ENCODE measurements around the gene ATP11B.
A peak's percentile ranks its signal among the peaks of the same experiment; 100 is the strongest.
"Not testable (repeated sequence)": the region's sequence is repeated elsewhere in the genome, so short reads cannot be mapped to it uniquely, and the experiment has no call there.

The ATP11B gene

DNA sequence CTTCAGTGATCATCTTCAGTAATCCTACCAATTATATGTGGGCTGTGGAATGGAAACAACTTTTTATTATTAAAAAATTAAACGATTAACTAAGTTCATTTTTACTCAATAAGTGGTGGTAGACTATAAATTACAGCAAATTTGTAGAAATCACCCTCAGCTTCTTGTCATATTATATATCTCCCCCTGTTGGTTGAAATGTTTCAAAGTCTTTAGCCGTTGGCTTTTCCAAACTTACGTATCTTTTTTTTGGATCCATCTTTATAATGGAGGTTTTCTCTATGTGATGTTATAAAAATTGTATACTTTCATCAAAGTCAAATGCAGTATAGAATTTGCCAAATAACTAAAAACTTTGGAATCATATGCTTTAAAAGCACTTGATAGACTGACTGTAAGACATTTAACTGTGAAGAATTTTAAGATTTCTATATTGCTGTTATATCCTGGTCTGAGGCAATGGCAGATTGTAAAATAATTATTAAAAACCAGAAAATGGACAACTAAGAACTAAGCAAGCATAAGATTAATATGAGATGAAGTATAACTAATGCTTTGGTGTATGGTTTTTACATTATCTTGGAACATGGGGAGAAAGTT is 44.7 kb downstream of the ATP11B start:
- DNase-seq: peak; percentile 22

DNA sequence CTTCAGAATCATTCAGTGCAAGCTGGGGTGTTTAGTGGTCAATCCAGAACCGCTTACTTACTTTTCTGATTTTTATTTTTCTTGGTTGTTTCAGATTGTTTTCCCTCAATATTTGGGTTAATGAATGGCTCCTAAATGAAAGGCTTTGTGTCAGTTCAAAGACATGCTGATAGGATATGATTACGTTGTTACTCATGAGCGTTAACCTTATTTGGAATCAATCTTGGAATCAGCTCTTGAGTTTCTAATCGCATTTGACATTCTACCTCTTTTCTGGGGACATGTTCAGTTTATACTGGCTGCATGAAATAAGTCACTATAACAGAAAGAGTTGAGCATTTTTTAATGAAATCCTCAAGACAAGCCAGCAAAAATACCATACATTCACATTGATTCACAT is 50.2 kb downstream of the ATP11B start:
- DNase-seq: peak; percentile 24

DNA sequence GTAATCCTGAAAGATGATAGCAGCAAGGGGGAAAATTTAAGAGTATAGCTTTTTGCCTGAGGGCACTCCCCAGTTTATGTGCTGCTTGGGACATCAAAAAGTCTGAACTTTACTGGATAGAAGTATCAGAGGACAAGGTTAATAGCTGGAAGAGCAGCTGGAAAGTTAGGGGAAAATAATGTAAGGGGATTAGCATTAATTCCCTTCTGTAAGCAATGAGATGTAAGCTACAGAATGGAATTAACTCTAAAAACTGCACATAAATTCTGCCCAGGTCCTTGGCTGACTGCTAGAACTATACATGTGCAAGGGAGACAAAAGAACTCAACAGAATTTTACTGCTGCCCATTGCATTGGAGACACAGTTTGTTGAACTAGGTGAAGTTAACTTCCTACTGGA is 55.6 kb downstream of the ATP11B start:
- DNase-seq: no peak

DNA sequence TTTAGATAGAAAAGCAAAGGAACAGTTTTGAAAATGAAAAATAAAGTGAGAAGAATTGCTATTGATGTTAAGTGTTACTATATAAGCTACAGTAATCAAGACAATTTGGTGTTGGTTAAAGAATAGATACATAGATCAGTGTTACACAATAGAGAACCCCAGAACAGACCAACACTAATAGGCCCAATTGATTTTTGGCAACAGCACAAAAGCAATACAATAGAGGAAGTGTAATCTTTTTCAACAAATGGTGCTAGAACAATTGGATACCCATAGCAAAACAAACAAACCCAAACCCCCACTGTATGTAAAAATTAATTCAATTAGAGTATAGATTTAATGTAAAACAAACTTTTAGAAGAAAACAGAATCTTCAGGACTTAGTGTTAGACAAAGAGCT is 61.8 kb downstream of the ATP11B start:
- no peak for DNase-seq

DNA sequence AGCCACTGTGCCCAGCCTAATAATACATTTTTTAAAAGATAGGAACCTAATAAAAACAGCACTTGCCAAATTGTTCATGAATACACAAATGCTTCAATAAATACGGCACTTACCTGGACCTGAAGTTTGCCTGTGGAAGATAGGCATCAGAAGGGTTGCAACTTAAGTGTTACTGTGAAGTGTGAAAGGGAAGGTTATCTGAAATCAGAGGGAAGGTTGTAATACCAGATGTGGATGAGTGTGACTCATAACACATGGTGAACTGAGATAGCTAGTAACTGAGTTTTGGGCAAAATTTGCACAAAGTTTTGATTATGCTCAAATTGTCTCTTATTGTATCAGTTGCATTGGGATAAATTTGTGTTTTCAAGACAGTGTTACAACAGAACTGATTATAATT is 68.0 kb downstream of the ATP11B start:
- no peak for DNase-seq

DNA sequence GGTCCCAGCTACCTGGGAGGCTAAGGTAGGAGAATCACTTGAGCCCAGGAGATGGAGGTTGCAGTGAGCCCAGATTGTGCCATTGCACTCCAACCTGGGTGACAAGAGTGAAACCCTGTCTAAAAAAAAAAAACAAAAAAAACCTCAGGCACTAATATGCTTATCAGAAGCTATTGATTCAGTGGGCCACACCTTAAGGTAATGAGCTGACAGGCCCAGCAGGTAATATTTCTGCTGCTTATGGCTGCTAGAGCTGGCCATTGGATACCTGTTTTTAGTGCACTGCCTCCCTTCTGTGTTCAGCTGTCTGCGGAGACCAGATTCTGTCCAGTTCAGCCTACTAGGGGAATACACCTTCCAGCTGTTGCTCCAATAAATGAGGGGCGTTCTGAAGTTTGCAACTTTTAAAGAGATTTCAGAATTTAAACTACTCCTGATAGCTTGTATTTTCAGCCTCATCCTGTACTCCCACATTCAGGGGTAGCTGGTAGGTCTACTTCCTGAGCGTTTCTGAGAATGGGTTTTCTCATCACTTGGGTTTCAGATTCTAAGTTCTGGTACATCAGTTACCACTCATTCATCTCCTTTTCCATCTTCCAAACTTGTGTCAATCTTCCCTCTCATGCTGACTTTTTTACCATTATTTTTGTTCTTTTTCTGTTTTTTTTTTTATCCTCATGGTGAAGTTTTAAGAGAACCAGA is 69.0 kb downstream of the ATP11B start:
- no peak for DNase-seq

DNA sequence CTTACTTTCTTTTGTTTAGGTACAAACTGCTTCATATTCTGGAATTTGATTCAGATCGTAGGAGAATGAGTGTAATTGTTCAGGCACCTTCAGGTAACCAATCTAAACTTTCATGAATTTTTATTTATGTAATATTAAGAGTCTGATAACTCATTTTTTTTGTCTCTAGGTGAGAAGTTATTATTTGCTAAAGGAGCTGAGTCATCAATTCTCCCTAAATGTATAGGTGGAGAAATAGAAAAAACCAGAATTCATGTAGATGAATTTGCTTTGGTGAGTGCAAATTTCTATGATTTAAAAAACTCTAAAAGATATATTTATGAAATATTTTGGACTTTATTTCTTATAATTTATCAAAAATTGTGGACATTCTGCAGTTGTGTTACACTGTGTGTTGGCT is 75.8 kb downstream of the ATP11B start:
- DNase-seq: no peak

DNA sequence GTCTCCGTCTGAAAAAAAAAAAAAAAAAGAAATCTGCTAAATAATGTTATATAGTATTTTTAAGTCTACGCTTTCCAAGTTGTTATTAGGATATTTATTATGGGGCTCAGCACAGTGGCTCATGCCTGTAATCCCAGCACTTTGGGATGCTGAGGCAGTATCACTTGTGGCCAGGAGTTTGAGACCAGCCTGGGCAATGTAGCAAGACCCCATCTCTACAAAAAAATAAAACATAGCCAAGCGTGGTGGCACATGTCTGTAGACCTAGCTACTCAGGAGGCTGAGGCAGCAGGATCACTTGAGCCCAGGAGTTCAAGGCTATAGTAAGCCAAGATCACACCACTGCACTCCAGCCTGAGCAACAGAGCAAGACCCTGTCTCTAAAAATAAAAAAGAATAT is 77.6 kb downstream of the ATP11B start:
- not testable (repeated sequence) for DNase-seq

DNA sequence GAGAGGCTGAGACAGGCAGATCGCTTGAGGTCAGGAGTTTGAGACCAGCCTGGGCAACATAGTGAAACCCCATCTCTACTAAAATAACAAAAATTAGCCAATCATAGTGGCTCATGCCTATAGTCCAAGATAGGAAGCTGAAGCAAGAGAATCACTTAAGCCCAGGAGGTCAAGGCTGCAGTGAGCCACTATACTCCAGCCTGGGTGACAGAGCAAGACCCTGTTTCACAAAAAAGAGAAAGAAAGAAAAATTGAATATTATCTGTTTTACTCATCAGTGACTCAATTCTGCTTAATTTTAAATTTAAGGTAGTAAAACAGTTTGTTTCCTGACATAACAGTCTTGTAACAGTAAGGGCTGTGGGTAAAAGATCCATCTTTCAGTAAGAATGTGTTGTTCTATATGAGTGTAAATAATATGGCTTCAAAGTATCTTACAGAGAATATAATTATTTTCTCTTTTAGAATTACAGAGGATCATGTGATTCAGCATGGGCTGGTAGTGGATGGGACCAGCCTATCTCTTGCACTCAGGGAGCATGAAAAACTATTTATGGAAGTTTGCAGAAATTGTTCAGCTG is 85.8 kb downstream of the ATP11B start:
- no peak for DNase-seq

DNA sequence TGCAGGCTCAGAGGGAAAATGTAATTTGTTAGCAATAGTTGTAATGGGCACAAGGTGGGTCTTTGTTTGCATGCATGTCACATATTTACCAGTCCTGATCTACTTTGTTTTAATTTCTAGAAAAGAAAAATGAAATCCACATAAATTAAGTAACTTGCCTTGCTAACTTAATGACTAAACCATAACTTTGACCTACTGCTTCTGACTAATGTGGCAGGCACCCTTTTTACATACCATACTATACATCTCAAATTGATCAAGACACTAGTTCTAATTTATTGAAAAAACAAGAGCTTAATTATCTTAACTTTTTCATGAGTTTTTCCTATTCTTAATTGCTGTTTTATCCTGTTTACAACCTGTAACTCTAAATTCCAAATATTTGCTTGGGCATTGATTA is 93.2 kb downstream of the ATP11B start:
- DNase-seq: peak; percentile 22

DNA sequence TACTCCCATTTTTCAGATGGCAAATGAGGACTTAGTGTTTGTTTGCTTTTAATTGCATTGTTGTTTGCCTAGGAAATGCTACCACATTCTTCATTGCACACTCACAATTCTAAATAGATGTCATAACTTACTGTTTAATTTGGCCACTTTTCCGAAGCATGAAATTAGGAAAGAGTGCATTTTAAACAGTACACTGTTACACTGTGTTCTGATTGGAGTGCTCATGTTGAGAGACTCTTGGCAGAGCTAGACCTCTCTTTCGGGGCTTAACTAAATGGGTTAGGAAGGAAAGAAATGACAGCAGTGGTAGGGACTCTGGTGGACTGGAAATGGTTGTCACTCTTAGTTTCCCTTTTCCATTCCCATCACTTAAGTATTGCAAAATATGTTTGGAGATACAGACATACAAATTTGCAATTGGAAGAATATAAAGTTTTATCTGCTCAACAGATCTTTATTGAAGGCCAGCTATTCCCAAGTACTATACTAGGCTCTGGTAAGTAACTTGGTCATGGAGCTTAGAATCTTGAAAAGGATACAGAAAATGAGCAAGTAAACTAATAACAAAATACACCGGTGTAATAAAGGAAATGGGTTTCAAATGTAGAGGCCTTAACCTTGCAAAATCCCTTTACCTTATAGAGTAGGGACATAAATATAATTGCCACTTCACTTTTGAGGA is 96.8 kb downstream of the ATP11B start:
- DNase-seq: no peak

DNA sequence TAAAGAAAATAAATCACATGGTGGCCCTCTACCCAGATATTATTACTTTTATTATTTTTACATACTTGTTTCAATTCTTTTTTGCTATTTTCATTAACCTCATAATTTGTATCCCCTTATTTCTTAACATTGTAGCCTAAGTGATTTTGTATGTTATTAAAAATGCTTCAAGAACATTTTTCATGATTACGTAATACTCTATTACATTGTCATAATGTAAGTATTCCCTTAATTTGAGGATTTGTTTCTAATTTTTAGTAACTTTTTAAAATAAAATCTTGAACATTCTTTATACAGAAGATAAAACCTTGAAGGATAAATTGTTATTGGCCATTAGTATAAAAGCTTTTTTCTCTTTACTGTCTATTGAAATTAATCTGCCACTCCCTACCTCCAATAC is 98.1 kb downstream of the ATP11B start:
- DNase-seq: no peak

DNA sequence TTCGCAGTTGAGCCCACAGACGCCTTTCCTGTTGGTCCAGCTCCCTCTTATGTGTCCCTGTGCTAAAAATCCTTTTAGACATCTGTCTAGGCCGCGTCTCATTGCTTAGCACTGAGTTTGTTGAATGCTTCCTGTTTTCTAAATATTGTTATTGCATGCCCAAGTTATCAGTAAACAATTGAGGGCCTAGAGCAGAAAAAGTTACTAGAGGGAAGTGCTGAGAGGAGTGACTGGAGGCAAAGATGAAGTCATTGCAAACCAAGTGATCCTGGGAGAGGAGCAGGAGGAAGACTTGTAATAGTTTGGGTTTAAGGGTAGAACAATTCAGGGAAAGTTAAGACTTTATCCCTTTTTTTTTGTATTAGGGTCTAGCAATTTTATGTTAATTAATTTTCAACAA is 98.9 kb downstream of the ATP11B start:
- no peak for DNase-seq

DNA sequence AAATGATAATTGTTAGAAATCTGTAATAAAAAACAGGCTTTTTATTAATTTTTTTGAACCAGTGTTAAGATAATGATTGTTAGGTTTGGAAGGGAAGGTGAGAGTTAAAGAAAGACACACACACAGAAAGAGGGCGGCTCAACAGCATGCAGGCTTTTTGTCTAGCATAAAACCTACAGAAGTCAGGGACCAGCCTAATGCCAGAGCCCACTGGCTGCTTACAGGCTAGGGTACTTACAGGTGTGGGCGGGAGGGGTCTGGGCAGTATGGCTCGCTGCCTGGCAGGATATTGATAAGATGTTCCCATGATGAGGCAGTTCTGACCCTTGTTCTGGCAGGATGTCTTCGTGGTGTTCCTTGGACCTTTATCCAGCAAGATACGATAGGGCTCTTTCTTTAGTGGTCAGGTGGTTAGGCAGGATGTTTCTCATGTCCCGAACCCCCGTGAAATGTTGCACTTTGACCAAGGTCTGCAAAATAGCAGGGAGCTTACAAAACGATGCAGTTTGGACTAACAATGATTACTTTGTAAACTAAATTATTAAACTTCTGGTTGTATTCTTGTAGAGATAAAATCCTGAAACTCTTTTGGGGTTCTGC is 102.3 kb downstream of the ATP11B start:
- no peak for DNase-seq

DNA sequence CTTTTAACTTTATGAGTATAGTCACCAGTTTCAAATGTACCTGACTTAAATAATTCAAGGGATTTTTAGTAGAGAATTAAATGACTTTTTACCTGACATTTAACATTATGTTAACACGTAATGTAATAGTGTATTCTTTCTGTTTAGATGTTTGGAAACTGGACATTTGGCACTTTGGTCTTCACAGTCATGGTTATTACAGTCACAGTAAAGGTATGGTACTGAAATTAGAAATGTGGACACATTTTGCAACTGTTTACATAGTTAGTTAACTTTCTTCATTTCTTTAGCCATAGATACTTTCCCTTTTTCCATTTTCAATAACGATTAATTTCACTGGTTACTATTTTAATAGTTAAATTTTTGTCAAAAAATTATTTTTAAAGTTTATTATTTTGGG is 103.2 kb downstream of the ATP11B start:
- DNase-seq: no peak

DNA sequence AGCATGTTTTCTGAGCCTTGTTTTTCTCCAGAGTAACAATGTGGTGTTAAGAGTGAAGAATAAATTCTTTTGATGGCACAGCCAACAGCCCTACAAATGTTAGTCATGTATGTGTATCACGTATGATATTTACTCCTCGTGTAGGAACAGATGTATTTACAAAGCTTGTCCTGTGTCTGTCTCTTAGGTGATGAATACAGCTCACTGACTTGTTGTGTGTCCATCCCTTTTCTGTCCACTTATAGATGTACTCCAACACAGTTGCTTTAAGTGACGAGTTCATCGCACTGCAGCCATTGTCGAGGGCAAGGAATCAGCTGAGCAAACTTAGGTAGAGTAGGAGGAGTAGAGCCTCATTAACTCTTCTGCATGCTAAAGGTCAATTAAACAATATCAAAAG is 108.9 kb downstream of the ATP11B start:
- no peak for DNase-seq

DNA sequence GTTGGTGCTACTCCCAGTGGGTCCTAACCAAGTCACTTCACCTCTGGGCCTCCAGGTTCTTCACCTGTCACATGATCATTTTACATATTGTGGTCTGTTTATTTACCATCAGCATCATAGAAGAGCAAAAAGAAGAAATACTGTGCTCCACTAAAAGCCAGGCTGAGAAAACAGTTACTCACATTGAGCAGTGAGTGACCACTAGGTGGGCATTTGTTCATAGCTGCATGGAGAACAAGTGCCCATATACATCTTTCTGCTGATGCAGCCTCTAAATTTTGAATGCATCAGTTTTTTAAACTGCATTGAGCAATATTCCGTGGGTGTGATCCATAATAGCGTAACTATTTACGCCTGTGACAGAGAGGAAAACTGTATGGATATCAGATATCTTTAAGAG is 110.9 kb downstream of the ATP11B start:
- no peak for DNase-seq

DNA sequence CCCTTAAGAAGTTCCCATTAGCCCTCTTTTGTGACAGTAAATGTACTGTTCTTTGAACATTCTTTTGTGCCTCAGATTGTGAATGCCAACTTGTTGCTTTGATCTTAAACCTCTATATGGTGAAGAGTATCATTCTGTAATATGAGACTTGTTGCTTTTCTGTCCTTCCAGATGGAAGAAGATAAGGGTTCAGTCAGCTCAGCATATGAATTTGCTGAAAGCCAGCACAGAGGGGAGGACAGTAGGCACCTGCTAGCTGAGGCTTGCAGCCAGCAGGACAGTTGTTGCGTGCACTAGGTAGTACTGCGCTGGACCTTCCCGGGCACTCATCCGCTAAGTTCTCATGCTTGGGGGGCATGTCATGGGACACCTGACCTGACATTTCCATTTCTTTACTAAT is 112.3 kb downstream of the ATP11B start:
- no peak for DNase-seq

DNA sequence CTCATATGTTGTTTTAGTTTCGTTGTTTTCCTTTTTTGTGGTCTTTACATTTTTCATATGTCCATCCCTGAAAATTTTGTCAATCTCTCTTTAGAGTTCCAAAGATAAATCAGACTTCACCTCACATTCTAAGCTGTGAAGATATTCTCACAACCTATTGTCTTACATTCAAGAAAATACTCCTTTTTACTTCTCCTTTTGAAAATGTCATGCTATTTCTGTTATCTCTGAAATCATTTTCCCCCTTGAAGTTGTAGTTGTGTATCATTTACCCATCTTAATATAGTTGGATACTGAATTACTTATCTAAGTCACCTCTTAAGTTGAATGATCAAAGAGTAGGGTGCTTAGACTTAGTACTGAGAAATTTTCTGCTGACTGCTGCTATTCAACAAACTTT is 112.7 kb downstream of the ATP11B start:
- DNase-seq: no peak

DNA sequence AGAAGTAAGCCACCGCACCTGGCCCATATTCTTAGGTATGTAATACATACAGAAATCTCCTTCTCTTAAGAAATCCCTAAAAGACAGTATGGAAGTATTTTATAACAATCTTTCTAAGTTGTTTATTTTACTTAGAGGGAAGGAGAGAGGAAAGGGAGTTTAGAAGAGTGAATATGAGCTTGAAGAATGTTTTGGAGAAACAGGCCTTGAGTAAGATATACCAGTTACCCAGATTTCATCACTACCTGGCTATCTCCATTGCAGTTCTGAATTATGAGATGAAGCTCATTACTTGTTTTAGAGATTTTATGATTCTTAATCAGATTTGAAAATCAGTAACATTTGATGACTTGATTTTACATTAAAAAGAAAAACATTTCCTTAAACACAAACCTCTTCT is 115.2 kb downstream of the ATP11B start:
- DNase-seq: no peak

DNA sequence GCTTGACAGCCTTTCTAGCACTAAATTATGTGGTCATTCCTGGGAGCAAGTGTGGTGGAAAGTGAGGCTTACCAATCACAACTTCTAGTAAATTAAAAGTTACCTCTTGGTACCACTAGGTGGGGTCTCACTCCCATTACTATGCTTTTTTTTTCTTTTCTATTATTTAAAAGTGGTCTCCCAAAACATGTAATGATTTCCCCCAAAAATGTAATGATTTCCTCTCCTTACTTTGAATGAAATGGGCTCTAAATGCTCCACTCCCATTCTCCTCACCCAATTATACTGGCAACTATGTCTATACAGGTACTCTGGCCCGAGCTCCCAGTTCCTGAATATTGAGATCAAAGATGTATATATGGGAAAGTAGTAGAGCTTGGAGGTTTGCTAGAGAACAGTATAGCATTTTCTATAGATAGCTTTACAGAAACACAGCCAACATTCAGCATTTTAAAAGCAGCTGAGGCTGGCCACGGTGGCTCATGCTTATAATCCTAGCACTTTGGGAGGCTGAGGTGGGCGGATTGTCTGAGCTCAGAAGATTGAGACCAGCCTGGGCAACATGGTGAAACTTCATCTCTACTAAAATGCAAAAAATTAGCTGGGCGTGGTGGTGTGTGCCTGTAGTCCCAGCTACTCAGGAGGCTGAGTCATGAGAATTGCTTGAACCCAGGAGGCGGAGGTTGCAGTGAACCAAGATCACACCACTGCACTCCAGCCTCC is 116.2 kb downstream of the ATP11B start:
- no peak for DNase-seq

DNA sequence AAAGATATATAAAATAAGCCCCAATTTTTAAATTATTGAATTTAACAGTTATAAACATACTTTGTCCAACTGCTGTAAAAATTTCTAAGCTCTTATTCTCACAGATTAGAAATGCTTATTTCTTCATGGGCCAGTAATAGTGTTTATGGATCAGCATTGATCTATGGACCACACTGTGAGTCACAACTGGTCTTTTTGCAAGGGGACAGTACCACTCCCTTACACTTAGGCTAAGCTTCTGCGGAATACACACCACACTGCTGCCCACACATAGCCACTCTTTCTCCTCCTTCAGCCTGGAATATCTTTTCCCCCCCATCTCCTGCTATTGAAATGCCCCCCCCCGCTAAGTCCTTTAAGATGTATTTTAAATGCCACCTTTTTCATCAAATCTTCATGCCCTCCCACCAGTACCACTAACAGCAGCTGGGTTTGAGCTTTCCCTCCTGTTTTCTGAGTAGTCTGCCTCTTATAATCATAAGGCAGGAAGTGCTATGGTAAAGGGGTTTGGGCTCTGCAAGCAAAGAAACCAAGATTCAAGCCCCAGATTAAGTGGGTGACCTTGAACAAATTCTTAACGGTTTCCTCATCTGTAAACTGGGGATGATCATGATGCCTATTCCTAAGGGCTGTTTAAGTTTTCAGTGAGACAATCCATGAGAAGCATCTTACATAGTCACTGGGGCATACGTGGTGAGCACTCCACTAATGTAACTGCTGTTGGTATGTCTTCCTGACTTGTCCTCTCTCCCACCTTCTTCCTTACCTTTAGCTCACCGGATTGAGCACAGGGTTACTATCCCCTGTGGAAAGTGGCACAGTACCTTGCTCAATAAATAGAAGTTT is 117.9 kb downstream of the ATP11B start:
- DNase-seq: no peak
